ENCODE measurements around the gene KCTD10.

Gene KCTD10

DNA sequence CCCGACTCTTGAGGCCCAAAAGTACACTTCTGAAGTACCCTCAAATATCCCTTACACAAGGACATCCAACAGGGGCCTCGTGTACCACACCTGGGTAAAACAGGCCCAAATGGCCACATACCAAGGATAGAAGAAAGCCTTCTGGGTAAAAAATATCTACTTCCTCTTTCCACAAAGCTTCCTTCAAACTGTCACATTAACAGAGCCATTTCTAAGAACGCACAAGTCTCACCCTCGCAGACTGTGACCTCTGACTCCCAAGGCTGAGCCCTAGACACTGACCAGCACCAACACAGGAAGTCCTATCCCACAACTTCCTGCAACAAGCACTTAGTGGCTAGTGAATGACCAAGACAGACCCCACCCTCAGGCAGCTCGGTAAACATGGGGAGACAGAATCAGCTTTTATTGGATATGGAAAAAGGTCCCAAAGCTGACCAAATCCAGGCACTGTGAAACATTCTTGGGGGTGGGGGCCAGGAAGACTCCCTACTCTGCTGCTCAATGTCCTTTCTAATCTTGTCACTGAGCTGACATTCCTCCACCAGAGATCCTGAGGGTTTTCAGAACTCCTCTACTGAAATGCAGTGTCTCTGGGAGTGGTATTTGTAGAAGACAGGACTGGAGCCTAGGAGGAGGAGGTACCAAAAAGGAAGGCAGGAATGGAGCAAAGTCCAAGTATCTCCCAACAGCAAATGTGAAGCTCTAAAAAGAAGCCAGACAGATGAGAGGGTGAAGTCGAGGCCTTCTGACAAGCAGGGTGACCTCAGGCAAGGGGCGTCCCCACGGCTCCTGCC is 15.9 kb downstream of the KCTD10 start:
- H3K4me3 ChIP-seq (ENCODE audit: low read depth, low read length) = no peak overlapping the region
- DNase-seq (ENCODE audit: low read depth, low spot score) = no peak
- CTCF ChIA-PET = interaction anchor here (0.8 to 3.2 kb wide), 5 partner anchors 12 to 33 kb away, joined by 3 to 16 read pairs (median 5); partner anchors contain the start of genes KCTD10 and UBE3B
- POLR2A ChIA-PET = interaction anchor here (2.3 to 4.0 kb wide), 3 partner anchors 11 to 17 kb away, joined by 7 to 32 read pairs (median 23); partner anchors contain the start of genes KCTD10 and UBE3B
- TF ChIP-seq, protein P1, sequence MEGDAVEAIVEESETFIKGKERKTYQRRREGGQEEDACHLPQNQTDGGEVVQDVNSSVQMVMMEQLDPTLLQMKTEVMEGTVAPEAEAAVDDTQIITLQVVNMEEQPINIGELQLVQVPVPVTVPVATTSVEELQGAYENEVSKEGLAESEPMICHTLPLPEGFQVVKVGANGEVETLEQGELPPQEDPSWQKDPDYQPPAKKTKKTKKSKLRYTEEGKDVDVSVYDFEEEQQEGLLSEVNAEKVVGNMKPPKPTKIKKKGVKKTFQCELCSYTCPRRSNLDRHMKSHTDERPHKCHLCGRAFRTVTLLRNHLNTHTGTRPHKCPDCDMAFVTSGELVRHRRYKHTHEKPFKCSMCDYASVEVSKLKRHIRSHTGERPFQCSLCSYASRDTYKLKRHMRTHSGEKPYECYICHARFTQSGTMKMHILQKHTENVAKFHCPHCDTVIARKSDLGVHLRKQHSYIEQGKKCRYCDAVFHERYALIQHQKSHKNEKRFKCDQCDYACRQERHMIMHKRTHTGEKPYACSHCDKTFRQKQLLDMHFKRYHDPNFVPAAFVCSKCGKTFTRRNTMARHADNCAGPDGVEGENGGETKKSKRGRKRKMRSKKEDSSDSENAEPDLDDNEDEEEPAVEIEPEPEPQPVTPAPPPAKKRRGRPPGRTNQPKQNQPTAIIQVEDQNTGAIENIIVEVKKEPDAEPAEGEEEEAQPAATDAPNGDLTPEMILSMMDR (IDR thresholded peaks at IDR 0.05; ENCODE audit: insufficient read depth, low read length, missing control alignments) = no peak

DNA sequence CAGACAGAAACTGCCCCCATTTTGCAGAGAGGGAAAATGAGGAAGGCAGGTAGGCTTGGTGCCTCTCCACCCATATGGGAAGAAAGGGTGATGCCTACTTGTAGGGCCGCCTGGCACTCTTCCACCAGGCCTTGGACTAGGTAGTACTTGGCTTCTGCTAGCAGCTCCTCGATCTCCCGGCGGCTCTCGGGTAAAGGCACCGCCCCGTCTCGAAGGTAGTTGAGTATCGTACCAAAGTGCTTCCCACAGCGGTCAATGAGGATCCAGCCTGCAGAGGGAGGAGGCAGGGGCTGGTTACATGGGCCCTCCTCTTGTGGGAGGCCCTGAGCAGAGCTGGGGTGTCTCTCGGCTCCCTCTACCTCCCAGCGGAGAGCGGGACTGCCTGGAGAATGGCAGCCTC is 16.6 kb downstream of the KCTD10 start:
- TF ChIP-seq, protein P1 (IDR thresholded peaks at IDR 0.05; ENCODE audit: insufficient read depth, low read length, missing control alignments) = no peak
- no peak overlapping the region for H3K4me3 ChIP-seq (ENCODE audit: low read depth, low read length)
- no peak for DNase-seq (ENCODE audit: low read depth, low spot score)
- POLR2A ChIA-PET = interaction anchor here (3.9 to 4.0 kb wide), 2 partner anchors 12 to 17 kb away, joined by 23 to 32 read pairs; partner anchors contain the start of genes KCTD10 and UBE3B
- CTCF ChIA-PET = interaction anchor here (0.8 to 3.2 kb wide), 5 partner anchors 13 to 32 kb away, joined by 3 to 16 read pairs (median 5); partner anchors contain the start of genes KCTD10 and UBE3B

DNA sequence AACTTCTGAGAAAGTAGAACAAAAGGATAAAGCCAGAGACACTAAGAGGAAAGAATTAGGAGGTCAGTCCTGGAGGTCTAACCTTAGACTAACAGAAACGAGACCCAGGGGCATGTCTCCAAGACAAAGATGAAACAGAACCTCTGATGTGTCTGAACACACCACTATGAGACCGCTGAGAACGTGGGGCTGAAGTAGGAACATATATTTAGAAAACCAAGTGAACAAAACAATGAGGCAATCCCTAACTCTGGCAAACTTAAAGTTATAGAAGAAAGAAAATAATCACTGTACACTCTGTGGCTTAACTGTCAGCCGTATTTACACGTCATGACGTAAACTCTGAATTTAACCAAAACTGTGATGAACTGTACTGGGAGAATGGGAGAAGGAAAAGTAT is 17.9 kb downstream of the KCTD10 start:
- ChIA-PET CTCF (interaction anchor here (1.2 kb wide), 1 partner anchor 31 kb away, joined by 3 read pairs; no protein-coding TSS in a partner anchor), POLR2A (interaction anchor here (0.6 kb wide), 1 partner anchor 8 kb away, joined by 3 read pairs; no protein-coding TSS in a partner anchor)
- no peak overlapping the region for H3K4me3 ChIP-seq (ENCODE audit: low read depth, low read length)
- DNase-seq (ENCODE audit: low read depth, low spot score) = no peak
- TF ChIP-seq, protein P1 (IDR thresholded peaks at IDR 0.05; ENCODE audit: insufficient read depth, low read length, missing control alignments) = no peak

DNA sequence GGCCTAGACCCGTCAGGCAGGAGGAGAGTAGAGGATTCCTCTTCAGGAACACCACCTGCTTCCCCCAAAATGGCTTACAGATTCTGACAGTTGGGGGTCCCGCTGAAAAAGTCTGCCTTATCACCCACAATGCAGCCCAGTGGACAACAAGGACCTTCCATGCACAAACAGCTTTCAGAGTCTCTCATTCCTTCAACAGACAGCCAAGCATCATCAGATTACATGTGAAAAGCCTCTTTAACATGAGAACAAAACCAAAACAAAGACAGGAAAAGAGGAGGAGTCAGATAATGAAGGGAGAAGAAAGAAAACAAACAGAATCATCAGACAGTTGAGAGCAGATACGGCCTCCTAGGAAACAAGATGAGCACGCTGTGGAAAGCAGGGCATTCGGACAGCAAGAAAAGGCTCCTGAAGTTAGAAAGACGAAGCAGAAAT is 18.3 kb downstream of the KCTD10 start:
- TF ChIP-seq, protein P1 (IDR thresholded peaks at IDR 0.05; ENCODE audit: insufficient read depth, low read length, missing control alignments) = no peak
- DNase-seq (ENCODE audit: low read depth, low spot score) = no peak
- ChIA-PET POLR2A (interaction anchor here (0.6 to 1.5 kb wide), 2 partner anchors 9 to 18 kb away, joined by 3 read pairs; partner anchors contain the start of genes KCTD10 and UBE3B), CTCF (interaction anchor here (1.2 to 2.0 kb wide), 4 partner anchors 8 to 30 kb away, joined by 3 to 6 read pairs (median 4); no protein-coding TSS in a partner anchor)
- H3K4me3 ChIP-seq (ENCODE audit: low read depth, low read length) = no peak overlapping the region

DNA sequence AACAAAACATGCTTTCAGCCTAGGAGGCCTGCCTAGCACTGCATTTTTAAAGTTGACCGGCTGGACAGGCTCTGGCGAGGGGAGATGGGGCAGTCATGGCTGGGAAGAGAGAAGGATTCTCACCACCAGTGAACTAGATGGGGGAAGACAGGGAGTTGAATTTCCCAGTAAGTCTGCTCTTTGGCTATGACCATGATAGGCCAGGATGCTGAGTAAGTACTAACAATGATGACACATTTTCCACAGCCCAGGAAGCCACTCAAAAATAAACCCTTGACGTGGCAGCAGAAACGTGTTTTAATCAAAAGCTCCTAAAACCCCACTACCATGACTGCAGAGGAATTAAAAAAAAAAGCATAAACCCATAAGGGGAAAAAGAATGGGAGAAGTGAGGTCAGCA is 19.0 kb downstream of the KCTD10 start:
- CTCF ChIA-PET = interaction anchor here (1.2 to 2.0 kb wide), 5 partner anchors 9 to 30 kb away, joined by 3 to 6 read pairs (median 4); no protein-coding TSS in a partner anchor
- H3K4me3 ChIP-seq (ENCODE audit: low read depth, low read length) = no peak overlapping the region

More for the DNA sequence above, 19.0 kb downstream of the KCTD10 start:
- no peak for DNase-seq (ENCODE audit: low read depth, low spot score)
- POLR2A ChIA-PET = interaction anchor here (1.5 kb wide), 1 partner anchor 19 kb away, joined by 3 read pairs; the partner anchor contains the start of genes KCTD10 and UBE3B
- TF ChIP-seq, protein P1 (IDR thresholded peaks at IDR 0.05; ENCODE audit: insufficient read depth, low read length, missing control alignments) = no peak

Measured in AG04449 (cell line).